HS-27A (cell line): Measurements from ENCODE around the gene TAP1.
A peak's percentile ranks its signal among the peaks of the same experiment; 100 is the strongest.
"Not testable (repeated sequence)": the region's sequence is repeated elsewhere in the genome, so short reads cannot be mapped to it uniquely, and the experiment has no call there.

Source experiments
- DNase-seq: peaks from one replicate; pipeline ENCODE4 v3.0.0-alpha.2; 2012; ENCODE audit warnings: low read depth, missing footprints

Gene TAP1

DNA sequence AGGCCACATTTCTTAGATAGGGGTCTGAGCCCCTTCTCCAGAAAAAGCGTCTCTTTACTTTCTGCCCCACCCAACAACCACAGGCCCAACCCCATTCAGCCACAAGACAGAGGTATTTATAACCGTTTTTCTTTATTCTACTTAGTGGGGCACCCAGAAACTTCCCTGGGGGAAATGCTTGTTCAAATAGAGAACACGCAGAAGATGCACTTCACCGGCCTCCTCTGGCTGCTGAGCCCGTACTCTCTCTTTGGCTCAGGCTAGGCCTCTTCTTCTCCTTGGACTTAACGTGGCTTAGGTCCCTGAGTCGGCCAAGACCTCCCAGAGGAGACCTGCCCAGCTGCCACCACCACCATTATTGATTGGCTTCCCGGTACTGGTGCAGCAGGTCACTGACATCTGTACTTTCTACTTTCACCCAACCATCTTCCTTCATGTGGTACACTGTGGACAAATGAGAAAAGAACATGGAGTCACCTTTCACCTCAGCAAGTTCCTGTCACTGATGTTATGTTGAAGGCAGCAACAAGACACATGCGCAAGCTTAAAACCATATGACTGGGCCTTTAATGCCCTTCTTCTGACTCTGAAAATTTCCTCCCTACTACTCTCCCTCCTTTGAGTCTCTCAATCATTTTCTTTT, 12.8 kb downstream of the TAP1 start:
- DNase-seq = no peak

GRCh38 chr6:32839356-32839755, 14.1 kb downstream of the TAP1 start:
- no peak for DNase-seq

DNA sequence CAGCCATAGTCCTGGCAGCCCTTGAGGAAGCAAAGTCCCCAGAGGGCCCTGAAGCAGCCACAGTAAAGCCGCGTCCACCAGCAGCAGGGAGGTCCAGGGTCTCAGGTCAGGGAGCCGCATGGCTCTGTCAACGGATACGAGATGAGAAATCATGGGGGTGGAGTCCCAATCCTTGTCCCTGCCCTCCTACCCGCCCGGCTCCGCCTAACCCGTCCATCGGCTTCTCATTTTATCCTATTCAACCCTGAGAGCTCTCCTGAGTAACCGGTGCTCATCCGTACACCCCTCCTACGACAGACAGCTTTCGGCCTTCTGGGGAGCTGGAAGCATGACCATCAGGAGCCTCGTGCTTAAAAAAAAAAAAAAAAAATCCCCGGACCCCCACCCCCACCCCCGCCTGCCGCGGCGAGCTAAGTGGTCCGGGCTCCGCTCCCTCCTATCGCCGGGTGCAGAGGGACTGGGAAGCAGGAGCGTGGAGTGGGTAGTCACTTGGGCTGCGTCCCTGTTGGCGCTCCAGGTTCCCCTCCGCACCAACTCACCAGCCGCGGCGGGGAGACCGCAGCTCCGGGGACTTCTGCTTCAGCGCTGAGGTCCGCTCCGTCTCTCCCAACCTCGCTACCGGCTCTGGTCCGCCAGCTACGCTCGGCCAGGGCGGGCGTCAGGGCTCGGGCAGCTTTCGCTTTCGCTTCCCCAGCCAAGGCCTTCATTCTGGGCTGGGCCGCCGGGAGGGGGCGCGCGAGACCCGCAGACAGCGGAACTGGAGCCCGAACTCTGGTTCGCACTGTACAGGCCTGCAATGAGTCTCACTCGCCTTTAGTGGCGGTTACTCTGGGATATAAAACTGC, 15.2 kb downstream of the TAP1 start, which contains the start of gene TAP2:
Gene TAP2 (minus strand): TSS at position 626 of the 845 bp plus-strand sequence. CDS start 506 bp downstream, at position 120.
- peak; percentile 84 for DNase-seq

DNA sequence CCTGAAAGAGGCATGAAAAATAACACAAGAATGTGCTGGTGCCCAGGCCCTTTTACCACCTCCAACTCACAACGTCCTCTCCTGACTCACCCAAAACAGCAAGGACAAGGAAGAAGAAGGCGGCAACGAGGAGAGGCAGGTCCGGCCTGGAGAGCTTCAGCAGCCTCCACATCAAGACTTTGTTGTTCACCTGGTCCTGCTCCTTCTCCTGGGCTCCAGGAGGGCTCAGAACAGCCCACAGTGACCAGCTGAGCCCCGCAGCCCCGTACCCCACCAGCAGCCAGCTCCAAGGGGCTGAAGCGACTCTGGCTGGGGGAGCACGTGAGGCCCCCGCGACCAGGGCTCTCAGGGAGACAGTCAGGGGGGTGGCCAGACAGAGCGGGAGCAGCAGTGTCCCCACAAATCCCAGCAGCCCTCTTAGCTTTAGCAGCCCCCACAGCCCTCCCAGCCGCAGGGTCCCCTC, 15.8 kb downstream of the TAP1 start:
- DNase-seq = no peak

DNA sequence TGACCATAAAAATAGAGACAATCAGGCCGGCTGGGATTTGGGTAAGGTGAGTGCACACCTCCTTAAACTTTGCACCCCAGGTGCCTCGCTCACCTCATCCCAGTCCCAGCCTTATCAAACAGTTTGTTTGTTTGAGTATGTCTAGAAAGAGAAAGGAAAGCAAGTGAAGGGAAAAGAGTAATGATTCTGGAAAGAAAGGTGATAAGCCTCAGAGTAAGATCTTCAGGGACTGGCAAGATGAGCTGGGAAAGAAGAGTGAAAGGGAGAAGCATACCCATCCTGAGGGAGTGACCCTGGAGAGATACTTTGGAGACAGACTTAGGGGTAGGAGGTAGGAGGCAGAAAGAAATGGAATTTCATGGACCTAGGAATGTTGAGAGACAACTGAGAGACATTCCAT, 16.6 kb downstream of the TAP1 start:
- DNase-seq = no peak

GRCh38 chr6:32835167-32835893, 18.2 kb downstream of the TAP1 start:
- DNase-seq = no peak

DNA sequence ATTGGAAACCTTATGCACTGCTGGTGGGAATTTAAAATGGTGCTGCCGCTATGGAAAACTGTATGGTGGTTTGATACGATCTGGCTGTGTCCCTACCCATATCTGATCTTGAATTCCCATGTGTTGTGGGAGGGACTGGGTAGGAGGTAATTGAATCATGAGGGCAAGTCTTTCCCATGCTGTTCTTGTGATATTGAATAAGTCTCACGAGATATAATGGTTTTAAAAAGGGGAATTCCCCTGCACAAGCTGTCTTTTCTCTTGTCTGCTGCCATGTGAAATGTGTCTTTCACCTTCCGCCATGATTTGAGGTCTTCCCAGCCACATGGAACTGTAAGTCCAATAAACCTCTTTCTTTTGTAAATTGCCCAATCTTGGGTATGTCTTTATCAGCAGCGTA, 19.8 kb downstream of the TAP1 start:
- no peak for DNase-seq

DNA sequence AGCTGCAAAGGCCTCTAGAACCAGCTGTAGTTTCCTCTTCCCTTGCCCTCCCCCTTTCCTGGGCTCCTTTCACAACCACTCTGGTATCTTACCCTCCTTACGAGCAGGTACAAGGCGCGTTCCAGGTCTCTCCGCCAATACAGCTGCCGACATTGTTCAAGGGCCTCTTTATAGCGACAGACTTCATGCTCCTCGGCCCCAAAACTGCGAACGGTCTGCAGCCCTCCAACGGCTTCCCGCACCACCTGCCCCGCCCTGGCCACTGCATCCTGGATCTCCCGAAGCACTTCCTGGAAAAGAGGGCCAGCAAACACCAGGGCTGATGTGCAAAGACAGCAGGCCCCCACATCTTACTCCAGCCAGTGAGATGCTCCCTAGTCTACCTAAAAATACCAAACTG, 21.0 kb downstream of the TAP1 start:
- DNase-seq = no peak

DNA sequence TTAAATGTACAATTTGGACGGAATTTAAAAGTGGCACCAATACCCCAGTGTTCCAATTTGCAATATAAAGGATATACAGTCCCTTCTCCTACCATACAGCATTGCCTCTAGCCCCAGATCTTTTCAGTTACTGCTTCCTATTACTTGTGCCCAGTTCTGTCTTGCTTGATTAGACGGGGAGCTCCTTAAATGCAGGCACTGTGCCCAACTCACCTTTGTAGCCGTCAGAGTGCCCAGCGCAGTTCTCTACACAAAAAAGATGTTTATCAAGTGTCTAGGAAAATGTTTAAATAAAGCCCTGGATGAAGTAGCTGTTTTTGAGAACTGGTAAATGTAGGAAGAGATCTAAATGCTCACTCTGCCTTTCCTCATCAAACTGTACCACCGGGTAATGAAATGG, 22.6 kb downstream of the TAP1 start:
- DNase-seq = no peak

GRCh38 chr6:32830017-32830416, 23.5 kb downstream of the TAP1 start:
- no peak for DNase-seq

GRCh38 chr6:32829495-32829894, 24.0 kb downstream of the TAP1 start:
- DNase-seq = no peak

GRCh38 chr6:32827025-32827424, 26.5 kb downstream of the TAP1 start:
- no peak for DNase-seq

- DNase-seq = no peak
Measured at GRCh38 chr6:32825966-32826365, 27.5 kb downstream of the TAP1 start.

GRCh38 chr6:32819729-32820128, 33.8 kb downstream of the TAP1 start:
- DNase-seq = no peak

DNA sequence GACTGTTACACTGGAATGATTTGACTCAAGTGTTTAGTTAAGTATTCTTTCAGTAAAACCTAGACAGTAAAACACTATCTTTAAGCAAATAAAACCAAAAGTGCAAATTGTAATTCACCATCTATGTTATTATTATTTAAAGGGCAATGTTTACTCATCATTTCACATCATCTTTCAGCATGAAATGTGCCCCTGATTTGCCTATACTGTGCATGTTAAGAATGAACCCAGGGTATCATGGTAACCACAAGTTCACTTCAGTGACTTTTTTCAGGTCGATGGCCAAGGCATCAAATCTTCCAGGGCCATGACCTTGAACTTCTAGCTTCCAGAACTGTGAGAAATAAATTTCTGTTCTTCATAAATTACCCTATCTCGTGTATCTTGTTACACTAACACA, 34.6 kb downstream of the TAP1 start:
- no peak for DNase-seq

GRCh38 chr6:32816746-32817204, 36.7 kb downstream of the TAP1 start, which contains the start of gene HLA-DOB:
HLA-DOB (minus strand) TSS chr6:32817002; CDS start chr6:32816951, 51 bp downstream.
- DNase-seq = no peak

GRCh38 chr6:32815996-32816395, 37.5 kb downstream of the TAP1 start:
- no peak for DNase-seq

GRCh38 chr6:32815115-32815514, 38.4 kb downstream of the TAP1 start:
- DNase-seq = no peak

DNA sequence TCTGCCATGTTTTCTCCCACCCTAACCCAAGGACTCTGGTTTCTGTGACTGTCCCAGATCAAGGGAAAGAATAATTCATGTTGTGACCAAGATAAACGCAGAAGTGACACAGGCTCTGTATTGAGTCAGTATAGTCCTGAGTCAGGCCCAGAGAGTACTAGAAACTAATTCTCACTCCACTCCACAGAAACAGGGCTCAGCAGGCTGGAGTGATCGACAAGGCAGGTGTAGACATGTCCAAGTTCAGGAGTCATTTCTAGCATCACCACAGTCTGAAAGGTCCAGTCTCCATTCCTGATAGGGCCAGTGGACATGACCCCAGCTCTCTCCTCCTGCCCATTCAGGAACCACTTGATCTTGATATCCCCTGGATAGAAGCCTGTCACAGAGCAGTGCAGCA, 39.4 kb downstream of the TAP1 start:
- no peak for DNase-seq

- no peak for DNase-seq
Measured at GRCh38 chr6:32809171-32809570, 44.3 kb downstream of the TAP1 start.

DNA sequence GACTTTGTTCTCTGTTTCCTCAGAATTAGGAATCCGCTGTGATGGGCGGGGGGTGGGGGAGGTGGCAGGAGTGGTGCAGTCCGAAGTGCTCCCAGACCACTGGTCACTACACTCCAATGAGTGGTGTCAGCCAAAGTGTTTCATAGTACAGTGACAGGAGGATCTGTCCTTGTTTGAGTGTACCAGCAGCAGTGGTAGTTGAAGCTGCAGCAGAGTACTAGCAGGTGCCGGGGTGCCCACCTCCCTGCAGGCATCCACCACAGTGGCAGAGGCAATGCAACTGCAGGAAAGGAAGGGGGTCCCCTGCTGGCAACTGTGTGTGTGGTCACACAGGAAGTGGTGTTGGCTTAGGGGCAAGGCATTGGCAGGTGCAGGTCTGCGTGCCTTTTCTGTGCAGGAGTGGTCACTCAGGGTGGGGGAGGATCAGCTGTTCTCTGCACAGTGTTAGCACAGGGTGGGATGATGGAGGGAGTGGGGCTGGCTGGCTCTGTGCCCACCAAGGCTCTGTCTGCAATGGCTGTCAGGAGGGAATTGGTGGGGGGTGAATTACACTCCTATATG, 46.4 kb downstream of the TAP1 start:
- no peak for DNase-seq

DNA sequence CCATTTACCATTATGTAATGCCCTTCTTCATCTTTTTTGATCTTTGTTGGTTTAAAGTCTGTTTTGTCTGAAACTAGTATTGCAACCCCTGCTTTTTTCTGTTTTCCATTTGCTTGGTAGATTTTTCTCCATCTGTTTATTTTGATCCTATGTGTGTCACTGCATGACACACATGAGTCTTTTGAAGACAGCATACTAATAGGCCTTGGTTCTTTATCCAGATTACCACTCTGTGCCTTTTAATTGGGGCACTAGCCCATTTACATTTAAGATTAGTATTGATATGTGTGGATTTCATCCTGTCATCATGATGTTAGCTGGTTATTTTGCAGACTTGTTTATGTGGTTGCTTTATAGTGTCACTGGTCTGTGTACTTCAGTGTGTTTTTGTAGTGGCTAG, 48.1 kb downstream of the TAP1 start:
- DNase-seq = not testable (repeated sequence)
